ENCODE results near the gene NHEJ1. TPM values are rescaled to one million over a fixed set of nuclear protein-coding genes. Genes with fewer than 3 reads are reported as not detected.
A peak's percentile ranks its signal among the peaks of the same experiment; 100 is the strongest.

The NHEJ1 gene
- total and polyA plus RNA-seq, 2 of the 13 experiments (the other 11 are each of a cell fraction or from before 2014, with no cell fraction given), result 30.0 to 30.7 TPM

- TF ChIP-seq, protein P1, sequence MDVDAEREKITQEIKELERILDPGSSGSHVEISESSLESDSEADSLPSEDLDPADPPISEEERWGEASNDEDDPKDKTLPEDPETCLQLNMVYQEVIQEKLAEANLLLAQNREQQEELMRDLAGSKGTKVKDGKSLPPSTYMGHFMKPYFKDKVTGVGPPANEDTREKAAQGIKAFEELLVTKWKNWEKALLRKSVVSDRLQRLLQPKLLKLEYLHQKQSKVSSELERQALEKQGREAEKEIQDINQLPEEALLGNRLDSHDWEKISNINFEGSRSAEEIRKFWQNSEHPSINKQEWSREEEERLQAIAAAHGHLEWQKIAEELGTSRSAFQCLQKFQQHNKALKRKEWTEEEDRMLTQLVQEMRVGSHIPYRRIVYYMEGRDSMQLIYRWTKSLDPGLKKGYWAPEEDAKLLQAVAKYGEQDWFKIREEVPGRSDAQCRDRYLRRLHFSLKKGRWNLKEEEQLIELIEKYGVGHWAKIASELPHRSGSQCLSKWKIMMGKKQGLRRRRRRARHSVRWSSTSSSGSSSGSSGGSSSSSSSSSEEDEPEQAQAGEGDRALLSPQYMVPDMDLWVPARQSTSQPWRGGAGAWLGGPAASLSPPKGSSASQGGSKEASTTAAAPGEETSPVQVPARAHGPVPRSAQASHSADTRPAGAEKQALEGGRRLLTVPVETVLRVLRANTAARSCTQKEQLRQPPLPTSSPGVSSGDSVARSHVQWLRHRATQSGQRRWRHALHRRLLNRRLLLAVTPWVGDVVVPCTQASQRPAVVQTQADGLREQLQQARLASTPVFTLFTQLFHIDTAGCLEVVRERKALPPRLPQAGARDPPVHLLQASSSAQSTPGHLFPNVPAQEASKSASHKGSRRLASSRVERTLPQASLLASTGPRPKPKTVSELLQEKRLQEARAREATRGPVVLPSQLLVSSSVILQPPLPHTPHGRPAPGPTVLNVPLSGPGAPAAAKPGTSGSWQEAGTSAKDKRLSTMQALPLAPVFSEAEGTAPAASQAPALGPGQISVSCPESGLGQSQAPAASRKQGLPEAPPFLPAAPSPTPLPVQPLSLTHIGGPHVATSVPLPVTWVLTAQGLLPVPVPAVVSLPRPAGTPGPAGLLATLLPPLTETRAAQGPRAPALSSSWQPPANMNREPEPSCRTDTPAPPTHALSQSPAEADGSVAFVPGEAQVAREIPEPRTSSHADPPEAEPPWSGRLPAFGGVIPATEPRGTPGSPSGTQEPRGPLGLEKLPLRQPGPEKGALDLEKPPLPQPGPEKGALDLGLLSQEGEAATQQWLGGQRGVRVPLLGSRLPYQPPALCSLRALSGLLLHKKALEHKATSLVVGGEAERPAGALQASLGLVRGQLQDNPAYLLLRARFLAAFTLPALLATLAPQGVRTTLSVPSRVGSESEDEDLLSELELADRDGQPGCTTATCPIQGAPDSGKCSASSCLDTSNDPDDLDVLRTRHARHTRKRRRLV (CRISPR knock-in tag; IDR thresholded peaks at IDR 0.05), result no peak
- TF ChIP-seq TEAD2 (CRISPR knock-in tag; IDR thresholded peaks at IDR 0.05) (no peak), SIX1 (CRISPR knock-in tag; IDR thresholded peaks at IDR 0.05; ENCODE audit: borderline replicate concordance) (0 out of 2 replicates have a peak, but pooled peaks have one; percentile 56), ZNF746 (CRISPR knock-in tag; IDR thresholded peaks at IDR 0.05) (peak; percentile 97), MBNL3 (CRISPR knock-in tag; conservative IDR thresholded peaks at IDR 0.05) (no peak), ATF7 (IDR thresholded peaks at IDR 0.05) (no peak), ATF7 (CRISPR knock-in tag; IDR thresholded peaks at IDR 0.05) (no peak), KDM1A (CRISPR knock-in tag; IDR thresholded peaks at IDR 0.05) (no peak), ZNF737 (CRISPR knock-in tag; IDR thresholded peaks at IDR 0.05; ENCODE audit: borderline replicate concordance) (no peak), NFE2L2 (IDR thresholded peaks at IDR 0.05; ENCODE audit: low read length) (no peak), CBX2 (IDR thresholded peaks at IDR 0.05; ENCODE audit: low read depth, low read length) (no peak), CBX2 (CRISPR knock-in tag; IDR thresholded peaks at IDR 0.05; ENCODE audit: low read depth) (no peak), ZNF7 (CRISPR knock-in tag; IDR thresholded peaks at IDR 0.05) (no peak), DZIP1 (CRISPR knock-in tag; IDR thresholded peaks at IDR 0.05) (no peak), HDAC2 (CRISPR knock-in tag; IDR thresholded peaks at IDR 0.05) (peak; percentile 87), ZZZ3 (CRISPR knock-in tag; IDR thresholded peaks at IDR 0.05; ENCODE audit: borderline replicate concordance) (no peak)
- TF ChIP-seq, protein P2, sequence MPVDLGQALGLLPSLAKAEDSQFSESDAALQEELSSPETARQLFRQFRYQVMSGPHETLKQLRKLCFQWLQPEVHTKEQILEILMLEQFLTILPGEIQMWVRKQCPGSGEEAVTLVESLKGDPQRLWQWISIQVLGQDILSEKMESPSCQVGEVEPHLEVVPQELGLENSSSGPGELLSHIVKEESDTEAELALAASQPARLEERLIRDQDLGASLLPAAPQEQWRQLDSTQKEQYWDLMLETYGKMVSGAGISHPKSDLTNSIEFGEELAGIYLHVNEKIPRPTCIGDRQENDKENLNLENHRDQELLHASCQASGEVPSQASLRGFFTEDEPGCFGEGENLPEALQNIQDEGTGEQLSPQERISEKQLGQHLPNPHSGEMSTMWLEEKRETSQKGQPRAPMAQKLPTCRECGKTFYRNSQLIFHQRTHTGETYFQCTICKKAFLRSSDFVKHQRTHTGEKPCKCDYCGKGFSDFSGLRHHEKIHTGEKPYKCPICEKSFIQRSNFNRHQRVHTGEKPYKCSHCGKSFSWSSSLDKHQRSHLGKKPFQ (CRISPR knock-in tag; IDR thresholded peaks at IDR 0.05; ENCODE audit: insufficient replicate concordance), result peak; percentile 99
- TF ChIP-seq, protein P3, sequence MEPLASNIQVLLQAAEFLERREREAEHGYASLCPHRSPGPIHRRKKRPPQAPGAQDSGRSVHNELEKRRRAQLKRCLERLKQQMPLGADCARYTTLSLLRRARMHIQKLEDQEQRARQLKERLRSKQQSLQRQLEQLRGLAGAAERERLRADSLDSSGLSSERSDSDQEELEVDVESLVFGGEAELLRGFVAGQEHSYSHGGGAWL (CRISPR knock-in tag; IDR thresholded peaks at IDR 0.05), result no peak
- TF ChIP-seq, protein P4, sequence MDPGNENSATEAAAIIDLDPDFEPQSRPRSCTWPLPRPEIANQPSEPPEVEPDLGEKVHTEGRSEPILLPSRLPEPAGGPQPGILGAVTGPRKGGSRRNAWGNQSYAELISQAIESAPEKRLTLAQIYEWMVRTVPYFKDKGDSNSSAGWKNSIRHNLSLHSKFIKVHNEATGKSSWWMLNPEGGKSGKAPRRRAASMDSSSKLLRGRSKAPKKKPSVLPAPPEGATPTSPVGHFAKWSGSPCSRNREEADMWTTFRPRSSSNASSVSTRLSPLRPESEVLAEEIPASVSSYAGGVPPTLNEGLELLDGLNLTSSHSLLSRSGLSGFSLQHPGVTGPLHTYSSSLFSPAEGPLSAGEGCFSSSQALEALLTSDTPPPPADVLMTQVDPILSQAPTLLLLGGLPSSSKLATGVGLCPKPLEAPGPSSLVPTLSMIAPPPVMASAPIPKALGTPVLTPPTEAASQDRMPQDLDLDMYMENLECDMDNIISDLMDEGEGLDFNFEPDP (CRISPR knock-in tag; conservative IDR thresholded peaks at IDR 0.05), result no peak
These were observed 49.1 kb downstream of the NHEJ1 start (continued) for GRCh38 chr2:219111375-219112061.

All from HepG2 (cell line).